Fibroblast of lung (primary cell): Measurements from ENCODE around the gene IL17REL.

Experiments used
- EZH2 ChIP-seq: IDR thresholded peaks from 2 replicates; pipeline ENCODE4 v1.5.1; 2012; ENCODE audit warnings: low read length, control low read depth, mild to moderate bottlenecking; ENCODE audit errors: missing control alignments
- TF ChIP-seq, protein P1 (sequence below), 2 donors: IDR thresholded peaks in 1 of 2; conservative IDR thresholded peaks in 1 of 2; 1 replicate in 1 of 2; 2 replicates in 1 of 2; pipeline ENCODE4 v1.5.1; 2011 to 2012; ENCODE audit warnings: low read length in 2 of 2, control low read depth in 1 of 2, inconsistent platforms in 1 of 2, low read depth in 1 of 2, mild to moderate bottlenecking in 1 of 2

DNA sequence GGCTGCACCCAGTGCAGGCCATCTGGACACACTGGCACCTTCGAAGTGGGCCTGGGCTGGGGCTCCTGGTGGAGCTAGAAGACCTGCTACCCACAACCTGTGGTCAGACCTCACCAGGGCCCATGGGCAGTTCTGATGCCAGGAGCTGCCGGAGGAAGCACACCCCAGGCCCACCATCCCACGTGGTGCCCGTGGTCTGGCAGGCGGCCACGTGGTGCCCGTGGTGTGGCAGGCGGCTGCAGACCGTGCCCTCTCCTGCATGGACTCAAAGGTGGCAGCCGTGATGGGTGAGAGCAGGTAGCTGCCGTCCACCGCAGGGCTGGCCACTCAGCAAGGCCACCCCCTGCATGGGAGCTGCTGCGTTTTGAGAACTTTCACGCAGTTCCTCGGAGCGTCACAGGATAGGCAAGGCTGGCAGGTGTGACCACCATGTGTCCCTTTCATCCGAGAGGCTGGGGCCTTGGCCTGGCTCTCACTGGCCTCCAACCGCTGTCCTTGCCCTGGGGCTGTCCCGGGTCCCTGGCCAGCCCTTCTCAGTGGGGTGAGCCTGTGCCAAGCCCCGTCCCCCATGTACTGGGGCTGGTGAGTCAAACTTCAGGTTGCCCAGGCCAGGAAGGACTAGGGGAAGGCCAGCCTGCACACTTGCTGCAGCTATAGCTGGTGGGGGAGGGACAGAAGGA lies 3.9 kb upstream of the IL17REL start:
- TF ChIP-seq, protein P1, sequence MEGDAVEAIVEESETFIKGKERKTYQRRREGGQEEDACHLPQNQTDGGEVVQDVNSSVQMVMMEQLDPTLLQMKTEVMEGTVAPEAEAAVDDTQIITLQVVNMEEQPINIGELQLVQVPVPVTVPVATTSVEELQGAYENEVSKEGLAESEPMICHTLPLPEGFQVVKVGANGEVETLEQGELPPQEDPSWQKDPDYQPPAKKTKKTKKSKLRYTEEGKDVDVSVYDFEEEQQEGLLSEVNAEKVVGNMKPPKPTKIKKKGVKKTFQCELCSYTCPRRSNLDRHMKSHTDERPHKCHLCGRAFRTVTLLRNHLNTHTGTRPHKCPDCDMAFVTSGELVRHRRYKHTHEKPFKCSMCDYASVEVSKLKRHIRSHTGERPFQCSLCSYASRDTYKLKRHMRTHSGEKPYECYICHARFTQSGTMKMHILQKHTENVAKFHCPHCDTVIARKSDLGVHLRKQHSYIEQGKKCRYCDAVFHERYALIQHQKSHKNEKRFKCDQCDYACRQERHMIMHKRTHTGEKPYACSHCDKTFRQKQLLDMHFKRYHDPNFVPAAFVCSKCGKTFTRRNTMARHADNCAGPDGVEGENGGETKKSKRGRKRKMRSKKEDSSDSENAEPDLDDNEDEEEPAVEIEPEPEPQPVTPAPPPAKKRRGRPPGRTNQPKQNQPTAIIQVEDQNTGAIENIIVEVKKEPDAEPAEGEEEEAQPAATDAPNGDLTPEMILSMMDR (conservative IDR thresholded peaks at IDR 0.05 in 1 of 2, IDR thresholded peaks at IDR 0.05 in 1 of 2; ENCODE audit: low read depth in 1 of 2, low read length in 2 of 2) = no peak
- TF ChIP-seq EZH2 = no peak
